Ascending aorta (tissue), 2 donors: ENCODE results near the gene RBMS3. TPM values are rescaled to one million over a fixed set of nuclear protein-coding genes. Genes with fewer than 3 reads are reported as not detected.

ENCODE experiments used
- DNase-seq, 2 donors: peaks; one replicate each; pipeline ENCODE4 v3.0.0-alpha.2; 2019; ENCODE audit warnings: low spot score in 2 of 2
- H3K27ac ChIP-seq, 2 donors: fragments of 200-600 bp; sonication (generic); one replicate each; pipeline ENCODE4 v1.5.1; 2016 to 2017; ENCODE audit warnings: mild to moderate bottlenecking in 1 of 2
- H3K27me3 ChIP-seq: fragments of 200-600 bp; sonication (generic); one replicate; pipeline ENCODE4 v1.5.1; 2017
- H3K36me3 ChIP-seq, 2 donors: fragments of 200-600 bp; sonication (generic); one replicate each; pipeline ENCODE4 v1.5.1; 2016
- H3K4me1 ChIP-seq, 2 donors: fragments of 200-600 bp; sonication (generic); one replicate each; pipeline ENCODE4 v1.5.1; 2016 to 2017; ENCODE audit warnings: mild to moderate bottlenecking in 1 of 2
- H3K4me3 ChIP-seq, 2 donors: fragments of 200-600 bp; sonication (generic); one replicate each; pipeline ENCODE4 v1.5.1; 2016 to 2017; ENCODE audit warnings: mild to moderate bottlenecking in 1 of 2
- H3K9me3 ChIP-seq, 2 donors: fragments of 200-600 bp; sonication (generic); one replicate each; pipeline ENCODE4 v1.5.1; 2016
- intact Hi-C: fragments of 100-400 bp; cut with DNase I; formaldehyde crosslinking; loops from one replicate; pipeline ENCODE4 v1.15.1; 2023
- total RNA-seq: library from RNA; depleted of rRNA; stranded (reverse); fragments of >200 nt; gene quantifications from one replicate; pipeline ENCODE4 v1.1.0, GENCODE V29; 2016
- TF ChIP-seq, protein P1 (sequence below), 3 experiments: fragments of 200-600 bp in 2 of 3; fragments of 450-650 bp in 1 of 3; sonication (generic) in 2 of 3; IDR thresholded peaks; one replicate each; pipeline ENCODE4 v1.5.1; 2016 to 2019; ENCODE audit warnings: antibody characterized with exemption in 3 of 3, mild to moderate bottlenecking in 1 of 3, moderate library complexity in 1 of 3

RBMS3 gene
- total RNA-seq, 1 donor from 2014 or later: 65.8 TPM

DNA sequence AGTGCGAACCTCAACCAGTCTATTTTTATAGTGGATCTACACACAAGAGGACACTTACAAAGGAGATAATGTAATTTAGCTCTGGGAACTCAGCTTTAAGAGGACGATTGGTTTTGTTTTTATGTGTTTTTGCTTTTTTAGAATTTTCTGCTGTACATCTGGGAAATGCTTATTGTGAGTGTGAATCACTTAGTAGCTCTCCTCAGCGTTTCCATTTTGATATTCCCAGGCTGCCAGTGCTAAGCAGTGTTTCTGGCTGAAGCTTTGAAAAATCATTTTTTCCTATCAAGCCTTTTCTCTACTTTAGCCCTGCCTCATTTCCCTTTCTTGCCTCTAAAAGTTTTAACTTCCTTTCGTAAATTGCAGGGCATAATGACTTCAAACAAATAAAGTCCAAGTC, 117.9 kb downstream of the RBMS3 start:
- no peaks in the 10 kb centered on the region for H3K27me3 ChIP-seq
- TF ChIP-seq, protein P1, sequence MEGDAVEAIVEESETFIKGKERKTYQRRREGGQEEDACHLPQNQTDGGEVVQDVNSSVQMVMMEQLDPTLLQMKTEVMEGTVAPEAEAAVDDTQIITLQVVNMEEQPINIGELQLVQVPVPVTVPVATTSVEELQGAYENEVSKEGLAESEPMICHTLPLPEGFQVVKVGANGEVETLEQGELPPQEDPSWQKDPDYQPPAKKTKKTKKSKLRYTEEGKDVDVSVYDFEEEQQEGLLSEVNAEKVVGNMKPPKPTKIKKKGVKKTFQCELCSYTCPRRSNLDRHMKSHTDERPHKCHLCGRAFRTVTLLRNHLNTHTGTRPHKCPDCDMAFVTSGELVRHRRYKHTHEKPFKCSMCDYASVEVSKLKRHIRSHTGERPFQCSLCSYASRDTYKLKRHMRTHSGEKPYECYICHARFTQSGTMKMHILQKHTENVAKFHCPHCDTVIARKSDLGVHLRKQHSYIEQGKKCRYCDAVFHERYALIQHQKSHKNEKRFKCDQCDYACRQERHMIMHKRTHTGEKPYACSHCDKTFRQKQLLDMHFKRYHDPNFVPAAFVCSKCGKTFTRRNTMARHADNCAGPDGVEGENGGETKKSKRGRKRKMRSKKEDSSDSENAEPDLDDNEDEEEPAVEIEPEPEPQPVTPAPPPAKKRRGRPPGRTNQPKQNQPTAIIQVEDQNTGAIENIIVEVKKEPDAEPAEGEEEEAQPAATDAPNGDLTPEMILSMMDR (IDR thresholded peaks at IDR 0.05): no peak
- H3K9me3 ChIP-seq: no peaks in the 10 kb centered on the region
- H3K27ac ChIP-seq: peak overlapping the region in 1 of 2 donors; percentile 3
- H3K4me3 ChIP-seq: no peak overlapping the region
- H3K4me1 ChIP-seq: peaks cover 0 to 8% of the 10 kb centered on the region in 2 donors
- intact Hi-C loops: no loop called here
- no peak for DNase-seq
- no peaks in the 10 kb centered on the region for H3K36me3 ChIP-seq

DNA sequence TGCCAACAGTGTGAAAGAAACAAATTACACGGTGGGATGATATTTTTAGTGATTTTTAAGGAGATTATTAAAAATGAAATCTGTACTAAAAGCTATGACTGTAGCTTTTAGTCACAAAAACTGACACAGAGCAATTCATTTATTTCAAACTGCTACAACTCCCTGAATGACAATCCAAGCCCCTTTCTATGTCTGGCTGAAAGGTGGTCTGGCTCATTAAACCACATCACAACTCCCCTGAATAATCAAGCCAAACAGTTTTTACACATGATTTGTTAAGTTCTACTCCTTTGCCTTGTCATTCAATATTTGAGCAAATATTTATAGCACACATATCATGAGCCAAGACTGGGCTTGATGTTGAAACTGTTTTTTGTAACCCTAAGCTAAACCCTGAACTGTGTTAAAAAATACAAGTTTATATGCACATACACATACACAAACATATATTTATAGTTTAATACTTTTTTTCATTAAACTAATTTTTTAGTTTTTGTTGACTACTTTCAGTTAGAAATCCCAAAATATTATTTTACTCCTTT, 125.5 kb downstream of the RBMS3 start:
- no peaks in the 10 kb centered on the region for H3K27me3 ChIP-seq
- H3K4me1 ChIP-seq: peaks cover 0 to 9% of the 10 kb centered on the region in 2 donors
- DNase-seq: no peak
- no peaks in the 10 kb centered on the region for H3K9me3 ChIP-seq
- H3K27ac ChIP-seq: no peak overlapping the region
- intact Hi-C loops: no loop called here
- H3K36me3 ChIP-seq: no peaks in the 10 kb centered on the region
- TF ChIP-seq, protein P1 (IDR thresholded peaks at IDR 0.05): no peak
- no peak overlapping the region for H3K4me3 ChIP-seq

GRCh38 chr3:29408676-29409075, 127.8 kb downstream of the RBMS3 start:
- TF ChIP-seq, protein P1 (IDR thresholded peaks at IDR 0.05): no peak
- Histone ChIP-seq H3K36me3 (no peaks in the 10 kb centered on the region), H3K4me1 (peaks cover 0 to 9% of the 10 kb centered on the region in 2 donors), H3K27ac (no peak overlapping the region), H3K9me3 (no peaks in the 10 kb centered on the region), H3K27me3 (no peaks in the 10 kb centered on the region), H3K4me3 (no peak overlapping the region)
- DNase-seq: no peak
- intact Hi-C loops: no loop called here

DNA sequence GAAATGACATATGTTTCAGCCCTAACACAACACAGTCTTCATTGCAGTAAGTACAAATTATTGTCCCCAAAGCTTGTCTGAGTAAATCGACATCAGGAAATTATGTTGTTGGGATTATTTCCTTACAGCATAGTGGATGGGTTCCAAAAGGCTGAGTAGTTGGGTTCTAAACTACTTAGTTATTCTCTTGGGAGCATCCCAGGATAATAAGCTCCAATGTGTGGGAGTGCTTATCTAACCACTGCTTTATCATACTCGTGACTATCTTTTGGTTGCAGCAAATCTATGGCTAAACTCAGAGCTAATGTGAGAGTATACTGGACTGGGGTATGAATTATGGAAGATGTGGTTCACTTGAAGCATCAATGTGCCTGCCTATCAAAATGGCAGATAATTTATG, 128.5 kb downstream of the RBMS3 start:
- intact Hi-C loops: no loop called here
- TF ChIP-seq, protein P1 (IDR thresholded peaks at IDR 0.05): no peak
- Histone ChIP-seq H3K27me3 (no peaks in the 10 kb centered on the region), H3K9me3 (no peaks in the 10 kb centered on the region), H3K4me1 (peaks cover 0 to 9% of the 10 kb centered on the region in 2 donors), H3K27ac (no peak overlapping the region), H3K36me3 (no peaks in the 10 kb centered on the region), H3K4me3 (no peak overlapping the region)
- no peak for DNase-seq

DNA sequence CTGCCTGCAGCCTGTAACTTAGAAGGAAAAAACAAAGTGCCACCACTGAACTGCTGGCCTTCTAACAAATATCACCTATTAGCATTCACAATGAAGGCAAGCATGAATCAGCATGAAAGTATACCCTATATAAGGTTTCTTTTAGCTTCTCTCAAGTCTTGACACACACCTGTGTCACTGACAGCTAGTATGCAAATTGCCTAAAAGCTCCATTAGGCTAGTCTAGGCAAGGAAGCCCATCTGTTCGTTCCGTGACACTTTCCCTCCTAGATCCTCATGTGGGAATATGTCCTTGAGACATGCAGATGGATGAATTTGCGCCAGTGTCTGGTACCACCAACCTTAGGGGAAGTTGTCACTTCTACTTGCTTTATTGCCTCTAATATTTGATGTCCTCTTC, 129.3 kb downstream of the RBMS3 start:
- no peak overlapping the region for H3K27ac ChIP-seq
- no peaks in the 10 kb centered on the region for H3K36me3 ChIP-seq
- no peak overlapping the region for H3K4me3 ChIP-seq
- H3K27me3 ChIP-seq: no peaks in the 10 kb centered on the region
- TF ChIP-seq, protein P1 (IDR thresholded peaks at IDR 0.05): no peak
- no peak for DNase-seq
- no peaks in the 10 kb centered on the region for H3K9me3 ChIP-seq
- intact Hi-C loops: no loop called here
- peaks cover 0 to 9% of the 10 kb centered on the region in 2 donors for H3K4me1 ChIP-seq
